OCI-LY1 (cell line): ENCODE measurements around the gene LRIT2.

ENCODE experiments used
- H2AFZ ChIP-seq: fragments of 200-600 bp; sonication (generic), shearing (Covaris generic); 2 replicates; pipeline ENCODE4 v1.6.0; 2014; ENCODE audit warnings: antibody characterized with exemption, mild to moderate bottlenecking, low read length
- H3F3A ChIP-seq: fragments of 200-600 bp; sonication (generic), shearing (Covaris generic); 2 replicates; pipeline ENCODE4 v1.6.0; 2014; ENCODE audit warnings: mild to moderate bottlenecking, antibody characterized with exemption, low read length, moderate library complexity; ENCODE audit not compliant: insufficient read depth
- H3K27ac ChIP-seq: fragments of 200-600 bp; sonication (generic); 2 replicates; pipeline ENCODE4 v1.5.1; 2014; ENCODE audit warnings: low read length, mixed run types, mild to moderate bottlenecking, low read depth; ENCODE audit not compliant: poor library complexity, severe bottlenecking
- H3K27me3 ChIP-seq: fragments of 200-600 bp; sonication (generic); 2 replicates; pipeline ENCODE4 v1.6.0; 2014; ENCODE audit warnings: antibody characterized with exemption, mild to moderate bottlenecking, low read length, moderate library complexity; ENCODE audit not compliant: insufficient read depth
- H3K36me3 ChIP-seq: fragments of 200-600 bp; sonication (generic); 2 replicates; pipeline ENCODE4 v1.6.1; 2014; ENCODE audit warnings: mild to moderate bottlenecking, antibody characterized with exemption, low read length, moderate library complexity, mixed read lengths; ENCODE audit not compliant: insufficient read depth
- H3K4me1 ChIP-seq: fragments of 200-600 bp; sonication (generic); 2 replicates; pipeline ENCODE4 v1.5.1; 2014; ENCODE audit warnings: mild to moderate bottlenecking, low read length, moderate library complexity; ENCODE audit not compliant: insufficient read depth, severe bottlenecking
- H3K4me2 ChIP-seq: fragments of 200-600 bp; sonication (generic), shearing (Covaris generic); 2 replicates; pipeline ENCODE4 v1.6.1; 2014; ENCODE audit warnings: low read length
- H3K4me3 ChIP-seq: fragments of 200-600 bp; sonication (generic); 2 replicates; pipeline ENCODE4 v1.5.1; 2014; ENCODE audit warnings: low read length, low read depth, mild to moderate bottlenecking, mixed read lengths; ENCODE audit not compliant: poor library complexity, severe bottlenecking
- H3K79me2 ChIP-seq: fragments of 200-600 bp; shearing (Covaris generic); 2 replicates; pipeline ENCODE4 v1.6.1; 2016; ENCODE audit warnings: mixed run types, low read length, mixed read lengths; ENCODE audit not compliant: insufficient read depth
- H3K9ac ChIP-seq: fragments of 200-600 bp; sonication (generic), shearing (Covaris generic); 2 replicates; pipeline ENCODE4 v1.6.1; 2014; ENCODE audit warnings: mild to moderate bottlenecking, low read length, mixed read lengths
- H3K9me2 ChIP-seq: fragments of 200-600 bp; sonication (generic), shearing (Covaris generic); 2 replicates; pipeline ENCODE4 v1.6.1; 2014; ENCODE audit warnings: low read depth, mild to moderate bottlenecking, low read length, mixed read lengths
- H3K9me3 ChIP-seq: fragments of 200-600 bp; shearing (Covaris generic); 2 replicates; pipeline ENCODE4 v1.6.1; 2014; ENCODE audit warnings: low read length, mixed read lengths
- H4K20me1 ChIP-seq: fragments of 200-600 bp; sonication (generic), shearing (Covaris generic); 2 replicates; pipeline ENCODE4 v1.6.0; 2016; ENCODE audit warnings: mild to moderate bottlenecking, low read length; ENCODE audit not compliant: insufficient read depth
- EZH2 ChIP-seq: fragments of 200-600 bp; sonication (generic), shearing (Covaris generic); IDR thresholded peaks from 2 replicates; pipeline ENCODE4 v1.8.0; 2017; ENCODE audit warnings: borderline replicate concordance, mixed run types, mild to moderate bottlenecking, antibody characterized with exemption, low read length, moderate library complexity, mixed read lengths
- TF ChIP-seq, protein P1 (sequence below): fragments of 200-600 bp; sonication (generic), shearing (Covaris generic); IDR thresholded peaks from 2 replicates; pipeline ENCODE4 v1.5.1; 2017; ENCODE audit warnings: mild to moderate bottlenecking, antibody characterized with exemption, low read length, moderate library complexity, mixed read lengths

Gene LRIT2

GRCh38 chr10:84176351-84176750 is 49.0 kb downstream of the LRIT2 start:
- H3K27ac ChIP-seq = peak overlapping the region; percentile 86
- no peak overlapping the region for H3K4me2 ChIP-seq
- TF ChIP-seq, protein P1, sequence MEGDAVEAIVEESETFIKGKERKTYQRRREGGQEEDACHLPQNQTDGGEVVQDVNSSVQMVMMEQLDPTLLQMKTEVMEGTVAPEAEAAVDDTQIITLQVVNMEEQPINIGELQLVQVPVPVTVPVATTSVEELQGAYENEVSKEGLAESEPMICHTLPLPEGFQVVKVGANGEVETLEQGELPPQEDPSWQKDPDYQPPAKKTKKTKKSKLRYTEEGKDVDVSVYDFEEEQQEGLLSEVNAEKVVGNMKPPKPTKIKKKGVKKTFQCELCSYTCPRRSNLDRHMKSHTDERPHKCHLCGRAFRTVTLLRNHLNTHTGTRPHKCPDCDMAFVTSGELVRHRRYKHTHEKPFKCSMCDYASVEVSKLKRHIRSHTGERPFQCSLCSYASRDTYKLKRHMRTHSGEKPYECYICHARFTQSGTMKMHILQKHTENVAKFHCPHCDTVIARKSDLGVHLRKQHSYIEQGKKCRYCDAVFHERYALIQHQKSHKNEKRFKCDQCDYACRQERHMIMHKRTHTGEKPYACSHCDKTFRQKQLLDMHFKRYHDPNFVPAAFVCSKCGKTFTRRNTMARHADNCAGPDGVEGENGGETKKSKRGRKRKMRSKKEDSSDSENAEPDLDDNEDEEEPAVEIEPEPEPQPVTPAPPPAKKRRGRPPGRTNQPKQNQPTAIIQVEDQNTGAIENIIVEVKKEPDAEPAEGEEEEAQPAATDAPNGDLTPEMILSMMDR = no peak
- no peak for TF ChIP-seq EZH2
- H3K36me3 ChIP-seq = no peaks in the 10 kb centered on the region
- no peak overlapping the region for H2AFZ ChIP-seq
- no peak overlapping the region for H3K4me3 ChIP-seq
- H3K9me3 ChIP-seq = no peaks in the 10 kb centered on the region
- H3K4me1 ChIP-seq = peaks cover 54% of the 10 kb centered on the region
- no peak overlapping the region for H3K9ac ChIP-seq
- H3K9me2 ChIP-seq = no peaks in the 10 kb centered on the region
- H3F3A ChIP-seq = no peaks in the 10 kb centered on the region
- no peaks in the 10 kb centered on the region for H4K20me1 ChIP-seq
- no peaks in the 10 kb centered on the region for H3K79me2 ChIP-seq
- no peaks in the 10 kb centered on the region for H3K27me3 ChIP-seq

DNA sequence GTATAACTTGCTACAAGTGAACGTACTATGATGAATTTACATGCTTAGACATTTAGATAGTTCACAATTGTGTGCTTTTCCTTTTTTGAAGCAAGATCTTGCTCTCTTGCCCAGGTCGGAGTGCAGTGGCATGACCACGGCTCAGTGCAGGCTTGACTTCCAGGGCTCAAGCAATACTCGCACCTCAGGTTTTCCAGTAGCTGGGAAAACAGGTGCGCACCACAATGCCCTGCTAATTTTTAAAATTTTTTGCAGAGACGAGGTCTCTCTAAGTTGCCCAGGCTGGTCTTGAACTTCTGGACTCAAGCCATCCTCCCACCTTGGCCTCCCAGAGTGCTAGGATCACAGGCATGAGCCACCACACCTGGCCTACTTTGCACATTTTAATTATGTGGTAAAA is 49.9 kb downstream of the LRIT2 start:
- peaks cover 56% of the 10 kb centered on the region for H3K4me1 ChIP-seq
- H3K79me2 ChIP-seq = no peaks in the 10 kb centered on the region
- no peak overlapping the region for H3K27ac ChIP-seq
- no peaks in the 10 kb centered on the region for H3K9me3 ChIP-seq
- H3K9ac ChIP-seq = no peak overlapping the region
- no peak overlapping the region for H2AFZ ChIP-seq
- H3K9me2 ChIP-seq = no peaks in the 10 kb centered on the region
- H3K27me3 ChIP-seq = no peaks in the 10 kb centered on the region
- no peaks in the 10 kb centered on the region for H4K20me1 ChIP-seq
- H3K4me3 ChIP-seq = no peak overlapping the region
- H3K36me3 ChIP-seq = no peaks in the 10 kb centered on the region; the same call in 1 of the 2 replicates
- no peaks in the 10 kb centered on the region for H3F3A ChIP-seq
- TF ChIP-seq EZH2 = no peak
- TF ChIP-seq, protein P1 = no peak
- H3K4me2 ChIP-seq = no peak overlapping the region

GRCh38 chr10:84173501-84173929 is 51.8 kb downstream of the LRIT2 start, which contains the start of gene GPR15LG:
GPR15LG (plus strand) TSS chr10:84173801; CDS start chr10:84173852, 51 bp downstream.
- peaks cover 43% of the 10 kb centered on the region for H3K4me1 ChIP-seq
- H3K4me2 ChIP-seq = peak within 1 kb of the TSS; percentile 1; the same call in 1 of the 2 replicates
- no peaks in the 10 kb centered on the region; the same call in 1 of the 2 replicates for H3K36me3 ChIP-seq
- H3K9me2 ChIP-seq = no peaks in the 10 kb centered on the region
- no peaks in the 10 kb centered on the region for H3F3A ChIP-seq
- H3K79me2 ChIP-seq = no peaks in the 10 kb centered on the region
- no peaks in the 10 kb centered on the region for H3K27me3 ChIP-seq
- no peak for TF ChIP-seq EZH2
- TF ChIP-seq, protein P1 = no peak
- H3K9me3 ChIP-seq = no peaks in the 10 kb centered on the region
- H3K4me3 ChIP-seq = no peak within 1 kb of the TSS
- H3K27ac ChIP-seq = peak within 1 kb of the TSS; percentile 77
- no peaks in the 10 kb centered on the region for H4K20me1 ChIP-seq
- H3K9ac ChIP-seq = peak within 1 kb of the TSS; percentile 23; the same call in 1 of the 2 replicates
- peak within 1 kb of the TSS; percentile 81 for H2AFZ ChIP-seq
